KMS-11 (cell line): ENCODE results near the gene RNF225.

Experiments
- H2AFZ ChIP-seq: fragments of 200-600 bp; sonication (generic); 2 replicates; pipeline ENCODE4 v1.6.1; 2016; ENCODE audit warnings: antibody characterized with exemption, mixed run types, low read depth
- H3K27ac ChIP-seq: fragments of 200-600 bp; sonication (generic); 2 replicates; pipeline ENCODE4 v1.6.1; 2016; ENCODE audit warnings: mild to moderate bottlenecking, mixed run types
- H3K27me3 ChIP-seq: fragments of 200-600 bp; sonication (generic); 2 replicates; pipeline ENCODE4 v1.6.1; 2017; ENCODE audit warnings: mild to moderate bottlenecking, low read depth, mixed run types, moderate library complexity; ENCODE audit not compliant: insufficient read depth
- H3K36me3 ChIP-seq: fragments of 200-600 bp; sonication (generic); 2 replicates; pipeline ENCODE4 v1.6.1; 2017; ENCODE audit warnings: mild to moderate bottlenecking, mixed run types; ENCODE audit not compliant: insufficient read depth
- H3K4me1 ChIP-seq: fragments of 200-600 bp; sonication (generic); 2 replicates; pipeline ENCODE4 v1.6.1; 2016; ENCODE audit warnings: mild to moderate bottlenecking, low read depth, mixed run types; ENCODE audit not compliant: poor library complexity, severe bottlenecking
- H3K4me2 ChIP-seq: fragments of 200-600 bp; sonication (generic); 2 replicates; pipeline ENCODE4 v1.7.0; 2016; ENCODE audit warnings: mild to moderate bottlenecking, mixed run types
- H3K4me3 ChIP-seq: fragments of 200-600 bp; sonication (generic); IDR thresholded peaks from 2 replicates; pipeline ENCODE4 v1.6.1; 2017; ENCODE audit warnings: low read depth, low read length, mixed read lengths; ENCODE audit not compliant: insufficient read depth
- H3K79me2 ChIP-seq: fragments of 200-600 bp; sonication (generic); 2 replicates; pipeline ENCODE4 v1.6.1; 2016; ENCODE audit warnings: low read depth, mixed run types; ENCODE audit not compliant: insufficient read depth
- H3K9ac ChIP-seq: fragments of 200-600 bp; sonication (generic); 2 replicates; pipeline ENCODE4 v1.6.1; 2016; ENCODE audit warnings: mild to moderate bottlenecking, mixed run types
- H4K20me1 ChIP-seq: fragments of 200-600 bp; sonication (generic); 2 replicates; pipeline ENCODE4 v1.6.1; 2016; ENCODE audit warnings: mild to moderate bottlenecking, mixed run types; ENCODE audit not compliant: insufficient read depth
- CTCF ChIP-seq: fragments of 200-600 bp; sonication (generic); conservative IDR thresholded peaks from 2 replicates; pipeline ENCODE4 v1.6.1; 2017; ENCODE audit warnings: low read depth, mild to moderate bottlenecking, antibody characterized with exemption, low read length, moderate library complexity, mixed read lengths

Gene RNF225

GRCh38 chr19:58355908-58356765 is 39.3 kb upstream of the RNF225 start:
- Histone ChIP-seq H3K79me2 (no peaks in the 10 kb centered on the region), H3K36me3 (no peaks in the 10 kb centered on the region), H3K27me3 (no peaks in the 10 kb centered on the region; the same call in 1 of the 2 replicates), H3K9ac (no peak overlapping the region), H3K4me2 (no peak overlapping the region), H3K4me1 (peaks cover 3% of the 10 kb centered on the region), H4K20me1 (no peaks in the 10 kb centered on the region), H3K27ac (no peak overlapping the region), H3K4me3 (no peak overlapping the region), H2AFZ (no peak overlapping the region)
- TF ChIP-seq CTCF, result no peak

- H3K36me3 ChIP-seq, result no peaks in the 10 kb centered on the region
- H4K20me1 ChIP-seq, result no peaks in the 10 kb centered on the region
- no peak overlapping the region for H2AFZ ChIP-seq
- no peaks in the 10 kb centered on the region for H3K79me2 ChIP-seq
- TF ChIP-seq CTCF, result no peak
- no peaks in the 10 kb centered on the region; the same call in 1 of the 2 replicates for H3K27me3 ChIP-seq
- no peak overlapping the region for H3K4me2 ChIP-seq
- no peak overlapping the region for H3K9ac ChIP-seq
- H3K4me1 ChIP-seq, result peaks cover 3% of the 10 kb centered on the region
- no peak overlapping the region for H3K4me3 ChIP-seq
- no peak overlapping the region for H3K27ac ChIP-seq
Measured at GRCh38 chr19:58356766-58357480, 38.5 kb upstream of the RNF225 start.

GRCh38 chr19:58357481-58358145 is 37.8 kb upstream of the RNF225 start:
- no peak overlapping the region for H2AFZ ChIP-seq
- TF ChIP-seq CTCF, result no peak
- H3K4me2 ChIP-seq, result no peak overlapping the region
- no peaks in the 10 kb centered on the region for H3K36me3 ChIP-seq
- H4K20me1 ChIP-seq, result no peaks in the 10 kb centered on the region
- H3K79me2 ChIP-seq, result no peaks in the 10 kb centered on the region
- H3K27me3 ChIP-seq, result no peaks in the 10 kb centered on the region; the same call in 1 of the 2 replicates
- H3K4me1 ChIP-seq, result peaks cover 3% of the 10 kb centered on the region
- no peak overlapping the region for H3K4me3 ChIP-seq
- H3K27ac ChIP-seq, result no peak overlapping the region
- H3K9ac ChIP-seq, result no peak overlapping the region

GRCh38 chr19:58361900-58362271 is 33.6 kb upstream of the RNF225 start:
- Histone ChIP-seq H2AFZ (peak overlapping the region; percentile 85), H3K79me2 (no peaks in the 10 kb centered on the region), H3K4me3 (no peak overlapping the region), H3K4me2 (peak overlapping the region; percentile 48), H3K36me3 (no peaks in the 10 kb centered on the region), H3K27me3 (no peaks in the 10 kb centered on the region), H4K20me1 (no peaks in the 10 kb centered on the region), H3K27ac (peak overlapping the region; percentile 63), H3K4me1 (no peaks in the 10 kb centered on the region), H3K9ac (peak overlapping the region; percentile 54; the same call in 1 of the 2 replicates)
- no peak for TF ChIP-seq CTCF
